SK-N-SH (cell line): Measurements from ENCODE around the gene PICK1. TPM values are rescaled to one million over a fixed set of nuclear protein-coding genes. Genes with fewer than 3 reads are reported as not detected.

Experiments used
- CTCF ChIA-PET: fragments of 300-600, 350-600 bp; formaldehyde crosslinking; extraction: SDS; loops from one replicate; lab custom pipeline; 2021; lab: Yijun Ruan, JAX
- POLR2A ChIA-PET: fragments of 350-600 bp; sonication (Branson Sonifier 250); formaldehyde crosslinking; extraction: SDS; loops from one replicate; lab custom pipeline; 2020; ENCODE audit warnings: antibody characterized with exemption, inconsistent platforms; lab: Yijun Ruan, JAX
- DNase-seq: peaks from one replicate; pipeline ENCODE4 v3.0.0; 2012
- H2AFZ ChIP-seq: fragments of 200-600 bp; sonication (generic); 2 replicates; pipeline ENCODE4 v1.8.1; 2016; ENCODE audit warnings: antibody characterized with exemption, mild to moderate bottlenecking, low read depth
- H3F3A ChIP-seq: fragments of 200-600 bp; sonication (generic); replicated peaks from 2 replicates; pipeline ENCODE3; 2016; ENCODE audit warnings: antibody characterized with exemption, mild to moderate bottlenecking; ENCODE audit not compliant: insufficient read depth
- H3K27ac ChIP-seq, 2 experiments: fragments of 200-500 bp in 1 of 2; fragments of 200-600 bp in 1 of 2; sonication (Bioruptor generic) in 1 of 2; sonication (generic), shearing (Covaris generic) in 1 of 2; 2 replicates each; pipeline versions ENCODE4 v1.5.1 to v1.6.1; 2014 to 2016; ENCODE audit warnings: low read depth in 2 of 2, inconsistent platforms in 1 of 2, low read length in 1 of 2, mild to moderate bottlenecking in 1 of 2, mixed read lengths in 1 of 2
- H3K27me3 ChIP-seq: fragments of 200-600 bp; sonication (generic), shearing (Covaris generic); 2 replicates; pipeline ENCODE4 v1.6.1; 2016; ENCODE audit warnings: mixed run types; ENCODE audit not compliant: insufficient read depth
- H3K36me3 ChIP-seq, 2 experiments: fragments of 200-500 bp in 1 of 2; fragments of 200-600 bp in 1 of 2; sonication (Bioruptor generic) in 1 of 2; sonication (generic) in 1 of 2; replicated peaks in 1 of 2; 2 replicates each; pipeline versions ENCODE3 to v1.5.1; 2014 to 2016; ENCODE audit warnings: low read length in 1 of 2, mild to moderate bottlenecking in 1 of 2; ENCODE audit not compliant: insufficient read depth in 2 of 2, control insufficient read depth in 1 of 2
- H3K4me1 ChIP-seq, 2 experiments: fragments of 200-500 bp in 1 of 2; fragments of 200-600 bp in 1 of 2; sonication (Bioruptor generic) in 1 of 2; sonication (generic), shearing (Covaris generic) in 1 of 2; 2 replicates each; pipeline versions ENCODE4 v1.5.1 to v1.6.1; 2014 to 2016; ENCODE audit warnings: low read depth in 1 of 2, low read length in 1 of 2, mixed run types in 1 of 2; ENCODE audit not compliant: insufficient read depth in 2 of 2, control insufficient read depth in 1 of 2
- H3K4me2 ChIP-seq: fragments of 200-600 bp; sonication (generic), shearing (Covaris generic); 2 replicates; pipeline ENCODE4 v1.6.1; 2017; ENCODE audit warnings: mixed run types
- H3K4me3 ChIP-seq, 2 experiments: fragments of 200-500 bp in 1 of 2; fragments of 200-600 bp in 1 of 2; sonication (Bioruptor generic) in 1 of 2; sonication (generic), shearing (Covaris generic) in 1 of 2; 2 replicates each; pipeline versions ENCODE4 v1.5.1 to v1.8.1; 2014 to 2016; ENCODE audit warnings: low read depth in 2 of 2, inconsistent platforms in 1 of 2, low read length in 1 of 2, mild to moderate bottlenecking in 1 of 2, mixed read lengths in 1 of 2, moderate library complexity in 1 of 2
- H3K79me2 ChIP-seq: fragments of 200-600 bp; sonication (generic); 2 replicates; pipeline ENCODE4 v1.8.1; 2017; ENCODE audit warnings: mild to moderate bottlenecking; ENCODE audit not compliant: insufficient read depth
- H3K9ac ChIP-seq: fragments of 200-600 bp; sonication (generic); 2 replicates; pipeline ENCODE4 v1.6.1; 2017; ENCODE audit warnings: mixed run types
- H3K9me2 ChIP-seq: fragments of 200-600 bp; sonication (generic); 2 replicates; pipeline ENCODE4 v1.6.1; 2017; ENCODE audit warnings: mixed run types
- H3K9me3 ChIP-seq: fragments of 200-600 bp; sonication (generic); 2 replicates; pipeline ENCODE4 v1.6.1; 2017; ENCODE audit warnings: mixed run types, mild to moderate bottlenecking, moderate library complexity
- H4K20me1 ChIP-seq: fragments of 200-600 bp; sonication (generic); 2 replicates; pipeline ENCODE4 v1.6.1; 2017; ENCODE audit warnings: mild to moderate bottlenecking, mixed run types; ENCODE audit not compliant: insufficient read depth
- ELF1 ChIP-seq: IDR thresholded peaks from 2 replicates; pipeline ENCODE4 v1.4.0; 2012
- EP300 ChIP-seq, 2 experiments: IDR thresholded peaks; 2 replicates each; pipeline versions ENCODE4 v1.4.0 to v1.6.1; 2012; ENCODE audit warnings: borderline replicate concordance in 1 of 2, low read depth in 1 of 2, low read length in 1 of 2
- EZH2phosphoT487 ChIP-seq: fragments of 200-600 bp; sonication (generic); IDR thresholded peaks from 2 replicates; pipeline ENCODE4 v1.6.1; 2017; ENCODE audit warnings: low read depth, mixed run types, mild to moderate bottlenecking, antibody characterized with exemption, moderate library complexity, borderline replicate concordance
- FOSL2 ChIP-seq: IDR thresholded peaks from 2 replicates; pipeline ENCODE4 v1.4.0; 2012; ENCODE audit warnings: low read depth, mild to moderate bottlenecking, moderate library complexity, borderline replicate concordance
- FOXJ3 ChIP-seq: sonication (generic); formaldehyde crosslinking; IDR thresholded peaks from 2 replicates; pipeline ENCODE4 v1.5.1; 2020; ENCODE audit warnings: mild to moderate bottlenecking, missing genetic modification reagents
- FOXM1 ChIP-seq: IDR thresholded peaks from 2 replicates; pipeline ENCODE4 v1.4.0; 2012; ENCODE audit warnings: low read depth, mild to moderate bottlenecking
- MXI1 ChIP-seq: IDR thresholded peaks from 2 replicates; pipeline ENCODE4 v1.6.1; 2012; ENCODE audit warnings: mild to moderate bottlenecking, low read depth, low read length, improper control_type of control experiment
- RAD21 ChIP-seq: IDR thresholded peaks from 2 replicates; pipeline ENCODE4 v1.6.1; 2012; ENCODE audit warnings: mild to moderate bottlenecking, low read length
- RCOR1 ChIP-seq: fragments of 150-350 bp; IDR thresholded peaks from 2 replicates; pipeline ENCODE4 v1.6.1; 2017; ENCODE audit warnings: antibody characterized with exemption, low read length
- WGBS: methylation state at CpG from one replicate; pipeline ENCODE4 v1.1.6; 2017; ENCODE audit warnings: low lambda C conversion rate; 5-methylcytosine and 5-hydroxymethylcytosine counted together
- polyA plus RNA-seq, 3 experiments: library from polyadenylated mRNA; depleted of rRNA; stranded (reverse); fragments of >200 nt; gene quantifications; 2 replicates each; pipeline ENCODE4 v1.2.3, GENCODE V29; 2012
- TF ChIP-seq, protein P1 (sequence below): IDR thresholded peaks from 2 replicates; pipeline ENCODE4 v1.4.0; 2012; ENCODE audit warnings: low read depth
- TF ChIP-seq, protein P2 (sequence below): fragments of 150-350 bp; IDR thresholded peaks from 2 replicates; pipeline ENCODE4 v1.6.1; 2016; ENCODE audit warnings: mild to moderate bottlenecking, low read depth, low read length

Gene PICK1
- polyA plus RNA-seq, 1 of the 3 experiments (the other 2 are of a cell fraction), result 36.8 TPM

DNA sequence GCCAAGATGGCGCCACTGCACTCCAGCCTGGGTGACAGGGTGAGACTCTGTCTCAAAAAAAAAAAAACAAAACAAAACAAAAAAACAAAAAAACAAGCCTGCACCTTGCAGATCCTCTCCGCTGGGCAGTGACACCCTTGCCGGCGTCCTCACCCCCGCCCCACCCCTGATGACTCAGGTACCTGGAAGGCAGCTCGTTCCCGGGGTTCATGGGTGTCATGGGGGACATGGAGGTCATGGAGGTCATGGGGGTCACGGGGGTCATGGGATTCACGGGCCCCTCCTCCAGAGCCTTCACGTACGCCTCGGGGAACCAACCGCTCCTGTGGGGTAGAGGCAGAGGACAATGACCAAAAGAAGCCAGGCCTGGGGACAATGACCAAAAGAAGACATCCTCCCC lies 29.7 kb downstream of the PICK1 start:
- no peaks in the 10 kb centered on the region for H3K27me3 ChIP-seq
- no peak overlapping the region for H2AFZ ChIP-seq
- ChIA-PET POLR2A (no interaction called here), CTCF (no interaction called here)
- H3K27ac ChIP-seq, result no peak overlapping the region
- TF ChIP-seq, protein P1, sequence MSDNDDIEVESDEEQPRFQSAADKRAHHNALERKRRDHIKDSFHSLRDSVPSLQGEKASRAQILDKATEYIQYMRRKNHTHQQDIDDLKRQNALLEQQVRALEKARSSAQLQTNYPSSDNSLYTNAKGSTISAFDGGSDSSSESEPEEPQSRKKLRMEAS, result no peak
- TF ChIP-seq RCOR1 (no peak), FOXM1 (no peak), FOXJ3 (CRISPR knock-in tag) (no peak), RAD21 (no peak)
- no peaks in the 10 kb centered on the region for H4K20me1 ChIP-seq
- H3K4me1 ChIP-seq, result no peaks in the 10 kb centered on the region
- no peaks in the 10 kb centered on the region for H3K9me3 ChIP-seq
- no peak for DNase-seq
- no peaks in the 10 kb centered on the region for H3K36me3 ChIP-seq
- H3K9me2 ChIP-seq, result no peaks in the 10 kb centered on the region
- H3F3A ChIP-seq, result no peaks in the 10 kb centered on the region
- no peak overlapping the region for H3K4me3 ChIP-seq
- WGBS, result 86% methylated on average over 4 of the region's 13 CpGs
- H3K9ac ChIP-seq, result no peak overlapping the region
- no peaks in the 10 kb centered on the region for H3K79me2 ChIP-seq
- H3K4me2 ChIP-seq, result no peak overlapping the region

DNA sequence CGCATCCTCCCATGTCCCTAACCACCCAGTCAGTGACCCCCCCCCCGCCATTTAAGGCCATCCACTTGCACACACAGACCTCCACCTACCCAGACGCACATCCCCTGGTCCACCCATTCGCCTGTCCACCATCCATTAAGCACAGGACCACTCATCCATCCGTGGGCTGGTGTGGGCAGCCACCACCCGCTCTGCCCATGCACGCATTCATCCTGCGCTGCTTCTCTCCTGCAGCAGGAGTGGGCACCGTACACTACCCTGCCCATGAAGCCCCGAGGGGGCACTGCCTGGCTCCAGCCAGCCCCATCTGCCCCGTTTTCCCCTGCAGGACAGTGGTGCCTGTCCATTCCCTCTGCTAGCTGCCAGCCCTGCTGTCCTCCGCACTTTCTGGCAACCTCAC lies 30.7 kb downstream of the PICK1 start:
- Histone ChIP-seq H3K4me3 (no peak overlapping the region), H3K79me2 (no peaks in the 10 kb centered on the region), H3K36me3 (no peaks in the 10 kb centered on the region), H4K20me1 (no peaks in the 10 kb centered on the region), H3F3A (no peaks in the 10 kb centered on the region), H3K9me3 (no peaks in the 10 kb centered on the region), H3K9me2 (no peaks in the 10 kb centered on the region), H3K9ac (no peak overlapping the region), H3K4me2 (no peak overlapping the region), H3K4me1 (no peaks in the 10 kb centered on the region), H3K27me3 (no peaks in the 10 kb centered on the region), H2AFZ (no peak overlapping the region), H3K27ac (no peak overlapping the region)
- DNase-seq, result no peak
- TF ChIP-seq FOXM1 (no peak), FOSL2 (no peak), MXI1 (no peak), EZH2phosphoT487 (no peak), EP300 (IDR thresholded peaks at IDR 0.05; ENCODE audit: borderline replicate concordance in 1 of 2, low read depth in 1 of 2, low read length in 1 of 2) (no peak), ELF1 (no peak)
- TF ChIP-seq, protein P2, sequence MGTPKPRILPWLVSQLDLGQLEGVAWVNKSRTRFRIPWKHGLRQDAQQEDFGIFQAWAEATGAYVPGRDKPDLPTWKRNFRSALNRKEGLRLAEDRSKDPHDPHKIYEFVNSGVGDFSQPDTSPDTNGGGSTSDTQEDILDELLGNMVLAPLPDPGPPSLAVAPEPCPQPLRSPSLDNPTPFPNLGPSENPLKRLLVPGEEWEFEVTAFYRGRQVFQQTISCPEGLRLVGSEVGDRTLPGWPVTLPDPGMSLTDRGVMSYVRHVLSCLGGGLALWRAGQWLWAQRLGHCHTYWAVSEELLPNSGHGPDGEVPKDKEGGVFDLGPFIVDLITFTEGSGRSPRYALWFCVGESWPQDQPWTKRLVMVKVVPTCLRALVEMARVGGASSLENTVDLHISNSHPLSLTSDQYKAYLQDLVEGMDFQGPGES, result no peak
- ChIA-PET CTCF (no interaction called here), POLR2A (no interaction called here)
- 90% methylated on average over 7 of the region's 12 CpGs for WGBS
